Measurements from ENCODE around the gene FGD2. TPM values are rescaled to one million over a fixed set of nuclear protein-coding genes. Genes with fewer than 3 reads are reported as not detected.

Gene FGD2
- total and polyA plus RNA-seq, 4 donors = 20.4 to 76.7 (median 40.1) TPM

DNA sequence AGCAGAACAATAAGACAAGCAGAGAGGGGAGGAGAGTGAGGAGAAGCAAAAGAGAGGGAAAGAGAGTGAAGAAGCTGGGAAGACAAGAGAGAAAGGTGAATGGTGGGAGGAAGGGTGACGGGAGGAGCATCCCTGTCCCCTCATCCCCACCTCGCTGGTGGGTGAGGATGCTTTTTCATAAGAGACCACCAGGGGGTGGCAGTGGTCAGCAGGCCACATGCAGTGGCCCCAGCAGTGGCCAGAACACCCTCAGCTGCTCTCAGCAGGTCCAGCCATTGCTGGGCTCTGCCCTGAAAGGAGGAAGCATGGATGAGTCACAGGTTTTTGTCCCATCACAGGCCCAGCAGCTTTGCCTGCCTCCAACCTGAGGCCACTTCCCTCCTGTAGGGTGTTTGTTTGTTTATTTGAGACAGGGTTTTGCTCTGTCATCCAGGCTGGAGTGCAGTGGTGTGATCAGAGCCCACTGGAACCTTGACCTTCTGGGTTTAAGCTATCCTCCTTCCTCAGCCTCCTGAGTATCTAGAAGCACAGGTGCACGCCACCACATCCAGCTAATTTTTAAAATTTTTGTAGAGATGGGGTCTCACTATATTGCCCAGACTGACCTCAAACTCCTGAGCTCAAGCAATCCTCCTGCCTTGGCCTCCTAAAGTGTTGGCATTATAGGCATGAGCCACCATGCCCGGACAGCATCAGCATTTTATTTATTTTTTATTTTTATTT, 24.0 kb downstream of the FGD2 start:
- WGBS, 2 donors = 68 to 69% methylated on average over 4 of the region's 4 CpGs
- peak; percentile 32 to 56 (median 52) for DNase-seq
- no peaks in the 10 kb centered on the region for H3K27me3 ChIP-seq (ENCODE audit: control insufficient read depth in 3 of 3, insufficient read depth in 3 of 3, low read length in 2 of 3)
- ATAC-seq (ENCODE audit: insufficient read depth, low FRiP score) = peak; percentile 92
- no peaks in the 10 kb centered on the region for H3K9me3 ChIP-seq (ENCODE audit: control insufficient read depth in 4 of 4, insufficient read depth in 3 of 4, low read length in 3 of 4)
- H3K36me3 ChIP-seq (ENCODE audit: control insufficient read depth in 4 of 4, insufficient read depth in 4 of 4, low read length in 4 of 4) = peaks cover 0 to 2% (median 0%) of the 10 kb centered on the region in 4 donors
- no peak overlapping the region for H3K4me3 ChIP-seq
- peak overlapping the region in 1 of 2 donors; percentile 6 for H3K27ac ChIP-seq (ENCODE audit: low read depth in 1 of 2, low read length in 1 of 2)
- H3K4me1 ChIP-seq (ENCODE audit: control insufficient read depth in 5 of 5, insufficient read depth in 5 of 5, low read length in 5 of 5) = no peaks in the 10 kb centered on the region
- TF ChIP-seq CTCF (IDR thresholded peaks at IDR 0.05; ENCODE audit: control extremely low read depth, extremely low read depth) = peak; percentile 71
- H3K9ac ChIP-seq (ENCODE audit: insufficient read depth in 1 of 2, low read length in 2 of 2) = no peak overlapping the region

DNA sequence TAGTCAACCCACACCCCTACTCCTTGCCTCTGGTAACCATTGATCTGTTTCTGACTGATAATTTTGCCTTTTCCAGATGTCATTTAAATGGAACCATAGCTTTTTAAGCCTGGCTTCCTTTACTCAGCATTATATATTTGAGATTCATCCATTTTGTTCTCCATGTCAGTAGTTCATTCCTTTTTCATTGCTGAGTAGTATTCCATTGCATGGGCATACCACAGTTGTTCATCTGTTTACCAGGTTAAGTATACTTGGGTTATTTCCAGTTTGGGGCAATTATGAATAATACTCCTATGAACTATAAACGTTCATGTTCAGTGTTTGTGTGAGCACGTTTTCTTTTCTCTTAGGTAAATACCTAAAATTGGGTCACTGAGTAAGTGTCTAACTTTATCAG, 25.1 kb downstream of the FGD2 start:
- peaks cover 0 to 2% (median 0%) of the 10 kb centered on the region in 4 donors for H3K36me3 ChIP-seq (ENCODE audit: control insufficient read depth in 4 of 4, insufficient read depth in 4 of 4, low read length in 4 of 4)
- DNase-seq = no peak
- 79 to 92% methylated on average over 2 of the region's 2 CpGs for WGBS, 2 donors

DNA sequence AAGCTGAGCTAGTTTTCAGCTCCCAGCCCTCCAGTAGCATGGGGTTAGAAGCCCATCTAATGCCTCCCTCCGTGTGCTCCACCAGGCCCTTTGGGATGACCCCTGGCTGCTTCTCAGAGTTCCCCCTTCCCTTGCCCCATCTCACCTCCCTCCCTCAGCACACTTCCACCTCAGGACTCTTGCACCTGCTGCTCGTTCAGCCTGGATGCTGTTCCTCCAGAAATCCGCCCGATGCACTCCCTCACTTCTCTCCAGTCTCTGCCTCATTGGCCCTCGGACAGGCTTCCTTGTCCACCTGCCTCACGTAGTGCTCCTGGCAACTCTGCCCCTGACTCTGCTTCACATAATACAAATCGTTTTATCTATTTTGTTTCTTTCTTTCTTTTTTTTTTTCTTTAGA, 26.8 kb downstream of the FGD2 start:
- DNase-seq = no peak
- Histone ChIP-seq H3K9me3 (ENCODE audit: control insufficient read depth in 4 of 4, insufficient read depth in 3 of 4, low read length in 3 of 4) (no peaks in the 10 kb centered on the region), H3K27me3 (ENCODE audit: control insufficient read depth in 3 of 3, insufficient read depth in 3 of 3, low read length in 2 of 3) (no peaks in the 10 kb centered on the region), H3K4me3 (no peak overlapping the region), H3K27ac (ENCODE audit: low read depth in 1 of 2, low read length in 1 of 2) (no peak overlapping the region), H3K36me3 (ENCODE audit: control insufficient read depth in 4 of 4, insufficient read depth in 4 of 4, low read length in 4 of 4) (peaks cover 0 to 1% (median 0%) of the 10 kb centered on the region in 4 donors), H3K9ac (ENCODE audit: insufficient read depth in 1 of 2, low read length in 2 of 2) (no peak overlapping the region), H3K4me1 (ENCODE audit: control insufficient read depth in 5 of 5, insufficient read depth in 5 of 5, low read length in 5 of 5) (no peaks in the 10 kb centered on the region)
- no peak for ATAC-seq (ENCODE audit: insufficient read depth, low FRiP score)
- TF ChIP-seq CTCF (IDR thresholded peaks at IDR 0.05; ENCODE audit: control extremely low read depth, extremely low read depth) = no peak
- WGBS, 2 donors = 83 to 93% methylated on average over 7 of the region's 7 CpGs

More for the DNA sequence above, 25.1 kb downstream of the FGD2 start:
- ATAC-seq (ENCODE audit: insufficient read depth, low FRiP score) = no peak
- Histone ChIP-seq H3K4me1 (ENCODE audit: control insufficient read depth in 5 of 5, insufficient read depth in 5 of 5, low read length in 5 of 5) (no peaks in the 10 kb centered on the region), H3K27me3 (ENCODE audit: control insufficient read depth in 3 of 3, insufficient read depth in 3 of 3, low read length in 2 of 3) (no peaks in the 10 kb centered on the region), H3K4me3 (no peak overlapping the region), H3K9me3 (ENCODE audit: control insufficient read depth in 4 of 4, insufficient read depth in 3 of 4, low read length in 3 of 4) (no peaks in the 10 kb centered on the region), H3K9ac (ENCODE audit: insufficient read depth in 1 of 2, low read length in 2 of 2) (no peak overlapping the region), H3K27ac (ENCODE audit: low read depth in 1 of 2, low read length in 1 of 2) (no peak overlapping the region)
- no peak for TF ChIP-seq CTCF (IDR thresholded peaks at IDR 0.05; ENCODE audit: control extremely low read depth, extremely low read depth)
